H1 (cell line): ENCODE data around the gene CRISPLD2. TPM values are rescaled to one million over a fixed set of nuclear protein-coding genes. Genes with fewer than 3 reads are reported as not detected.

Experiments used
- EZH2 ChIP-seq: fragments of 200-600 bp; sonication (generic); IDR thresholded peaks from 2 replicates; pipeline ENCODE4 v1.7.1; 2012; ENCODE audit warnings: low read depth, mild to moderate bottlenecking, moderate library complexity, low read length, inconsistent platforms; ENCODE audit not compliant: severe bottlenecking
- HDAC2 ChIP-seq, 2 experiments: fragments of 300-600 bp in 1 of 2; sonication (generic) in 1 of 2; IDR thresholded peaks; 2 replicates each; pipeline ENCODE4 v1.6.1; 2011 to 2012; ENCODE audit warnings: low read depth in 2 of 2, low read length in 2 of 2, mild to moderate bottlenecking in 2 of 2, moderate library complexity in 2 of 2, borderline replicate concordance in 1 of 2, inconsistent platforms in 1 of 2
- MAFK ChIP-seq: IDR thresholded peaks from 2 replicates; pipeline ENCODE4 v1.6.1; 2012; ENCODE audit warnings: low read depth, mild to moderate bottlenecking, improper control_type of control experiment, low read length
- NANOG ChIP-seq: IDR thresholded peaks from 2 replicates; pipeline ENCODE4 v1.6.1; 2011; ENCODE audit warnings: low read length, low read depth, mild to moderate bottlenecking, inconsistent platforms; ENCODE audit not compliant: insufficient read depth, poor library complexity, severe bottlenecking
- PHF8 ChIP-seq: fragments of 200-600 bp; sonication (generic); conservative IDR thresholded peaks from 2 replicates; pipeline ENCODE4 v1.7.1; 2012; ENCODE audit warnings: low read depth, mild to moderate bottlenecking, inconsistent platforms, low read length, moderate library complexity
- RNF2 ChIP-seq: fragments of 200-900, 300-1000 bp; sonication (generic); IDR thresholded peaks from 2 replicates; pipeline ENCODE4 v1.7.1; 2016; ENCODE audit warnings: borderline replicate concordance, low read depth, mild to moderate bottlenecking, antibody characterized with exemption, low read length; ENCODE audit not compliant: poor library complexity, severe bottlenecking; ENCODE audit errors: missing control alignments
- ZNF274 ChIP-seq: IDR thresholded peaks from 2 replicates; pipeline ENCODE4 v1.7.0; 2012; ENCODE audit warnings: low read length, borderline replicate concordance; ENCODE audit errors: extremely low read depth
- polyA plus RNA-seq, 7 experiments: library from polyadenylated mRNA; depleted of rRNA in 3 of 7; stranded (reverse) in 5 of 7; unstranded in 2 of 7; fragments of >200 nt in 5 of 7; fragments of 200-250 nt in 2 of 7; gene quantifications; 1 replicate in 5 of 7; 2 replicates in 1 of 7; 4 replicates in 1 of 7; pipeline versions ENCODE4 v1.2.1 to v1.2.3, GENCODE V29; 2011 to 2013; ENCODE audit warnings: missing spikeins in 2 of 7, mixed read lengths in 2 of 7
- total RNA-seq: library from RNA; stranded (reverse); fragmentation: NEBNext Ultra II Directional; extraction: Animal tissue kit (Norgen Biotek cat#: 25700); gene quantifications from 2 replicates; pipeline ENCODE4 v1.2.1, GENCODE V29; 2021
- TF ChIP-seq, protein P1 (sequence below): fragments of 300-600 bp; sonication (generic); IDR thresholded peaks from 2 replicates; pipeline ENCODE4 v1.7.1; 2012; ENCODE audit warnings: low read length, moderate library complexity, mild to moderate bottlenecking, inconsistent platforms; ENCODE audit not compliant: insufficient replicate concordance
- TF ChIP-seq, protein P2 (sequence below): IDR thresholded peaks from 2 replicates; pipeline ENCODE4 v1.6.1; 2011; ENCODE audit warnings: low read length, improper control_type of control experiment

CRISPLD2 gene
- total and polyA plus RNA-seq, 2 of the 8 experiments (the other 6 are each of a cell fraction or from before 2014, with no cell fraction given), result 2.7 to 5.1 TPM

DNA sequence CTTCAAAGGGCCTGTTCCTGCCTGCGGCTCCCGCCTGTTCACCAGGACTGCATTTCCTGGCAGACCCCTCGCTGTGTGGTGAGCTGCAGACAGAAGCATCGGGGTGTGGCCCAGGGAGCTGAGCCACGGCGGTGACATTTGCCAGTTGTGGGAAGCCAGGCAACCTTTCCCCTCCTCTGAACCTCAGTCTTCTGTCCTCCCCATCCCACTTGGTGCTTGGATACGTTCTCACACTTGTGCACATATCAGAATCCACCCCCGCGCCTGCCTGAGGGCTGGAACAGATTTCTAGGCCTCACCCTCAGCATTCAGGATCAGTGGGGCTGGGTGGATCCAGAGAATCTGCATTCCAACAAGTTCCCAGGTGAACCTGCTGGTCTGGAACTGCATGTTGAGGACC, 63.5 kb downstream of the CRISPLD2 start (continued):
- TF ChIP-seq, protein P1, sequence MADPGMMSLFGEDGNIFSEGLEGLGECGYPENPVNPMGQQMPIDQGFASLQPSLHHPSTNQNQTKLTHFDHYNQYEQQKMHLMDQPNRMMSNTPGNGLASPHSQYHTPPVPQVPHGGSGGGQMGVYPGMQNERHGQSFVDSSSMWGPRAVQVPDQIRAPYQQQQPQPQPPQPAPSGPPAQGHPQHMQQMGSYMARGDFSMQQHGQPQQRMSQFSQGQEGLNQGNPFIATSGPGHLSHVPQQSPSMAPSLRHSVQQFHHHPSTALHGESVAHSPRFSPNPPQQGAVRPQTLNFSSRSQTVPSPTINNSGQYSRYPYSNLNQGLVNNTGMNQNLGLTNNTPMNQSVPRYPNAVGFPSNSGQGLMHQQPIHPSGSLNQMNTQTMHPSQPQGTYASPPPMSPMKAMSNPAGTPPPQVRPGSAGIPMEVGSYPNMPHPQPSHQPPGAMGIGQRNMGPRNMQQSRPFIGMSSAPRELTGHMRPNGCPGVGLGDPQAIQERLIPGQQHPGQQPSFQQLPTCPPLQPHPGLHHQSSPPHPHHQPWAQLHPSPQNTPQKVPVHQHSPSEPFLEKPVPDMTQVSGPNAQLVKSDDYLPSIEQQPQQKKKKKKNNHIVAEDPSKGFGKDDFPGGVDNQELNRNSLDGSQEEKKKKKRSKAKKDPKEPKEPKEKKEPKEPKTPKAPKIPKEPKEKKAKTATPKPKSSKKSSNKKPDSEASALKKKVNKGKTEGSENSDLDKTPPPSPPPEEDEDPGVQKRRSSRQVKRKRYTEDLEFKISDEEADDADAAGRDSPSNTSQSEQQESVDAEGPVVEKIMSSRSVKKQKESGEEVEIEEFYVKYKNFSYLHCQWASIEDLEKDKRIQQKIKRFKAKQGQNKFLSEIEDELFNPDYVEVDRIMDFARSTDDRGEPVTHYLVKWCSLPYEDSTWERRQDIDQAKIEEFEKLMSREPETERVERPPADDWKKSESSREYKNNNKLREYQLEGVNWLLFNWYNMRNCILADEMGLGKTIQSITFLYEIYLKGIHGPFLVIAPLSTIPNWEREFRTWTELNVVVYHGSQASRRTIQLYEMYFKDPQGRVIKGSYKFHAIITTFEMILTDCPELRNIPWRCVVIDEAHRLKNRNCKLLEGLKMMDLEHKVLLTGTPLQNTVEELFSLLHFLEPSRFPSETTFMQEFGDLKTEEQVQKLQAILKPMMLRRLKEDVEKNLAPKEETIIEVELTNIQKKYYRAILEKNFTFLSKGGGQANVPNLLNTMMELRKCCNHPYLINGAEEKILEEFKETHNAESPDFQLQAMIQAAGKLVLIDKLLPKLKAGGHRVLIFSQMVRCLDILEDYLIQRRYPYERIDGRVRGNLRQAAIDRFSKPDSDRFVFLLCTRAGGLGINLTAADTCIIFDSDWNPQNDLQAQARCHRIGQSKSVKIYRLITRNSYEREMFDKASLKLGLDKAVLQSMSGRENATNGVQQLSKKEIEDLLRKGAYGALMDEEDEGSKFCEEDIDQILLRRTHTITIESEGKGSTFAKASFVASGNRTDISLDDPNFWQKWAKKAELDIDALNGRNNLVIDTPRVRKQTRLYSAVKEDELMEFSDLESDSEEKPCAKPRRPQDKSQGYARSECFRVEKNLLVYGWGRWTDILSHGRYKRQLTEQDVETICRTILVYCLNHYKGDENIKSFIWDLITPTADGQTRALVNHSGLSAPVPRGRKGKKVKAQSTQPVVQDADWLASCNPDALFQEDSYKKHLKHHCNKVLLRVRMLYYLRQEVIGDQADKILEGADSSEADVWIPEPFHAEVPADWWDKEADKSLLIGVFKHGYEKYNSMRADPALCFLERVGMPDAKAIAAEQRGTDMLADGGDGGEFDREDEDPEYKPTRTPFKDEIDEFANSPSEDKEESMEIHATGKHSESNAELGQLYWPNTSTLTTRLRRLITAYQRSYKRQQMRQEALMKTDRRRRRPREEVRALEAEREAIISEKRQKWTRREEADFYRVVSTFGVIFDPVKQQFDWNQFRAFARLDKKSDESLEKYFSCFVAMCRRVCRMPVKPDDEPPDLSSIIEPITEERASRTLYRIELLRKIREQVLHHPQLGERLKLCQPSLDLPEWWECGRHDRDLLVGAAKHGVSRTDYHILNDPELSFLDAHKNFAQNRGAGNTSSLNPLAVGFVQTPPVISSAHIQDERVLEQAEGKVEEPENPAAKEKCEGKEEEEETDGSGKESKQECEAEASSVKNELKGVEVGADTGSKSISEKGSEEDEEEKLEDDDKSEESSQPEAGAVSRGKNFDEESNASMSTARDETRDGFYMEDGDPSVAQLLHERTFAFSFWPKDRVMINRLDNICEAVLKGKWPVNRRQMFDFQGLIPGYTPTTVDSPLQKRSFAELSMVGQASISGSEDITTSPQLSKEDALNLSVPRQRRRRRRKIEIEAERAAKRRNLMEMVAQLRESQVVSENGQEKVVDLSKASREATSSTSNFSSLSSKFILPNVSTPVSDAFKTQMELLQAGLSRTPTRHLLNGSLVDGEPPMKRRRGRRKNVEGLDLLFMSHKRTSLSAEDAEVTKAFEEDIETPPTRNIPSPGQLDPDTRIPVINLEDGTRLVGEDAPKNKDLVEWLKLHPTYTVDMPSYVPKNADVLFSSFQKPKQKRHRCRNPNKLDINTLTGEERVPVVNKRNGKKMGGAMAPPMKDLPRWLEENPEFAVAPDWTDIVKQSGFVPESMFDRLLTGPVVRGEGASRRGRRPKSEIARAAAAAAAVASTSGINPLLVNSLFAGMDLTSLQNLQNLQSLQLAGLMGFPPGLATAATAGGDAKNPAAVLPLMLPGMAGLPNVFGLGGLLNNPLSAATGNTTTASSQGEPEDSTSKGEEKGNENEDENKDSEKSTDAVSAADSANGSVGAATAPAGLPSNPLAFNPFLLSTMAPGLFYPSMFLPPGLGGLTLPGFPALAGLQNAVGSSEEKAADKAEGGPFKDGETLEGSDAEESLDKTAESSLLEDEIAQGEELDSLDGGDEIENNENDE, result no peak
- TF ChIP-seq EZH2 (no peak), HDAC2 (IDR thresholded peaks at IDR 0.05; ENCODE audit: borderline replicate concordance in 1 of 2, low read depth in 2 of 2, low read length in 2 of 2) (no peak), PHF8 (no peak), MAFK (no peak), ZNF274 (no peak), NANOG (no peak), RNF2 (no peak)
- TF ChIP-seq, protein P2, sequence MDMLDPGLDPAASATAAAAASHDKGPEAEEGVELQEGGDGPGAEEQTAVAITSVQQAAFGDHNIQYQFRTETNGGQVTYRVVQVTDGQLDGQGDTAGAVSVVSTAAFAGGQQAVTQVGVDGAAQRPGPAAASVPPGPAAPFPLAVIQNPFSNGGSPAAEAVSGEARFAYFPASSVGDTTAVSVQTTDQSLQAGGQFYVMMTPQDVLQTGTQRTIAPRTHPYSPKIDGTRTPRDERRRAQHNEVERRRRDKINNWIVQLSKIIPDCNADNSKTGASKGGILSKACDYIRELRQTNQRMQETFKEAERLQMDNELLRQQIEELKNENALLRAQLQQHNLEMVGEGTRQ, result no peak
